HCT116 (cell line): ENCODE measurements around the gene SDF4. TPM values are rescaled to one million over a fixed set of nuclear protein-coding genes. Genes with fewer than 3 reads are reported as not detected.

Source experiments
- ATAC-seq: fragments of 200-7000 bp; cut with Tn5 transposase; 2 replicates; pipeline ENCODE4 v1.9.1; 2020; ENCODE audit warnings: mild to moderate bottlenecking, moderate library complexity
- BruUV-seq: library from RNA; stranded (reverse); fragments of 400-500 nt; replicated peaks from 2 replicates; lab custom pipeline; 2021; lab: Mats Ljungman, UMichigan
- CTCF ChIA-PET: fragments of 300-600 bp; sonication (Branson Sonifier 250); formaldehyde crosslinking; loops from one replicate; lab custom pipeline; 2021; ENCODE audit warnings: antibody characterized with exemption; lab: Charles Lee
- POLR2A ChIA-PET: fragments of 300-600, 350-600 bp; sonication (Branson Sonifier 250); formaldehyde crosslinking; loops from one replicate; lab custom pipeline; 2021; ENCODE audit warnings: antibody characterized with exemption; lab: Charles Lee
- RAD21 ChIA-PET, 2 experiments: fragments of 300-600 bp; sonication (Branson Sonifier 250); formaldehyde crosslinking; loops; one replicate each; lab custom pipeline; 2023; ENCODE audit warnings: low total read pairs in 2 of 2; ENCODE audit not compliant: uncharacterized antibody in 2 of 2, unreplicated experiment in 2 of 2, low non-redundant PET in 1 of 2; lab: Charles Lee
- DNase-seq: peaks from one replicate; pipeline ENCODE4 v3.0.0-alpha.2; 2010; ENCODE audit warnings: low read depth, low spot score
- H2AFZ ChIP-seq: fragments of 200-600 bp; shearing (Covaris generic), sonication (generic); 2 replicates; pipeline ENCODE4 v1.6.1; 2017; ENCODE audit warnings: low read depth, mixed run types, mixed read lengths, antibody characterized with exemption, low read length; ENCODE audit not compliant: poor library complexity, severe bottlenecking
- H3K27ac ChIP-seq: 2 replicates; pipeline ENCODE4 v1.5.1; 2012; ENCODE audit warnings: low read depth, low read length
- H3K27me3 ChIP-seq: fragments of 200-600 bp; sonication (generic); 2 replicates; pipeline ENCODE4 v1.6.1; 2016; ENCODE audit warnings: mixed run types, low read length, mixed read lengths; ENCODE audit not compliant: insufficient read depth
- H3K36me3 ChIP-seq, 2 experiments: fragments of 200-500 bp in 1 of 2; fragments of 200-600 bp in 1 of 2; sonication (Bioruptor generic) in 1 of 2; sonication (generic) in 1 of 2; 2 replicates each; pipeline versions ENCODE4 v1.5.1 to v1.6.1; 2014 to 2016; ENCODE audit warnings: low read length in 2 of 2, inconsistent platforms in 1 of 2, mixed read lengths in 1 of 2, mixed run types in 1 of 2; ENCODE audit not compliant: insufficient read depth in 2 of 2, control insufficient read depth in 1 of 2
- H3K4me1 ChIP-seq, 2 experiments: fragments of 200-600 bp in 1 of 2; sonication (generic) in 1 of 2; 2 replicates each; pipeline versions ENCODE4 v1.5.1 to v1.6.1; 2012 to 2017; ENCODE audit warnings: low read length in 2 of 2, inconsistent platforms in 1 of 2, mild to moderate bottlenecking in 1 of 2, mixed read lengths in 1 of 2, mixed run types in 1 of 2, moderate library complexity in 1 of 2; ENCODE audit not compliant: insufficient read depth in 2 of 2, control insufficient read depth in 1 of 2
- H3K4me2 ChIP-seq: fragments of 200-600 bp; sonication (generic); 2 replicates; pipeline ENCODE4 v1.6.1; 2017; ENCODE audit warnings: mixed run types, low read length, mixed read lengths
- H3K4me3 ChIP-seq, 2 experiments: fragments of 200-600 bp in 1 of 2; sonication (generic) in 1 of 2; replicated peaks in 1 of 2; 2 replicates each; pipeline ENCODE4 v1.5.1; 2011 to 2016; ENCODE audit warnings: low read length in 2 of 2, control low read depth in 1 of 2, low read depth in 1 of 2, mild to moderate bottlenecking in 1 of 2, mixed read lengths in 1 of 2, mixed run types in 1 of 2
- H3K79me2 ChIP-seq: fragments of 200-600 bp; sonication (generic); 2 replicates; pipeline ENCODE4 v1.6.1; 2017; ENCODE audit warnings: mild to moderate bottlenecking, mixed run types, low read length, moderate library complexity, mixed read lengths; ENCODE audit not compliant: insufficient read depth
- H3K9ac ChIP-seq: fragments of 200-600 bp; sonication (generic); 2 replicates; pipeline ENCODE4 v1.6.1; 2016; ENCODE audit warnings: low read length, mixed read lengths
- H3K9me2 ChIP-seq: fragments of 200-600 bp; sonication (generic), shearing (Covaris generic); 2 replicates; pipeline ENCODE4 v1.6.1; 2017; ENCODE audit warnings: mixed run types, mild to moderate bottlenecking, moderate library complexity; ENCODE audit not compliant: insufficient read depth
- H3K9me3 ChIP-seq, 2 experiments: fragments of 200-500 bp in 1 of 2; fragments of 200-600 bp in 1 of 2; sonication (Bioruptor generic) in 1 of 2; sonication (generic) in 1 of 2; 2 replicates each; pipeline ENCODE4 v1.6.1; 2014 to 2017; ENCODE audit warnings: low read length in 2 of 2, mixed read lengths in 2 of 2, inconsistent platforms in 1 of 2, low read depth in 1 of 2, mild to moderate bottlenecking in 1 of 2, mixed run types in 1 of 2, moderate library complexity in 1 of 2; ENCODE audit not compliant: control insufficient read depth in 1 of 2, insufficient read depth in 1 of 2
- H4K20me1 ChIP-seq: fragments of 200-600 bp; sonication (generic), shearing (Covaris generic); 2 replicates; pipeline ENCODE4 v1.6.1; 2017; ENCODE audit warnings: mixed run types, mild to moderate bottlenecking, moderate library complexity; ENCODE audit not compliant: insufficient read depth
- ELF1 ChIP-seq: IDR thresholded peaks from 2 replicates; pipeline ENCODE4 v1.6.1; 2012; ENCODE audit warnings: low read depth, borderline replicate concordance
- POLR2AphosphoS5 ChIP-seq: IDR thresholded peaks from 2 replicates; pipeline ENCODE4 v1.6.1; 2011; ENCODE audit warnings: mild to moderate bottlenecking, low read depth, low read length, moderate library complexity
- TCF7L2 ChIP-seq: IDR thresholded peaks from 2 replicates; pipeline ENCODE4 v1.7.0; 2011; ENCODE audit warnings: borderline replicate concordance, inconsistent platforms; ENCODE audit not compliant: insufficient read depth, insufficient read length; ENCODE audit errors: extremely low read depth
- ZFX ChIP-seq: fragments of 450-650 bp; IDR thresholded peaks from 2 replicates; pipeline ENCODE4 v1.6.1; 2017
- intact Hi-C: fragments of 100-400 bp; cut with micrococcal nuclease; formaldehyde crosslinking; loops from 2 replicates; pipeline ENCODE4 v1.10.0; 2022
- total RNA-seq: library from RNA; stranded (reverse); gene quantifications from one replicate; pipeline ENCODE4 v1.2.1, GENCODE V29; 2021; ENCODE audit not compliant: unreplicated experiment
- TF ChIP-seq, protein P1 (sequence below), 3 experiments: fragments of 200-600 bp in 1 of 3; sonication (generic) in 1 of 3; IDR thresholded peaks in 2 of 3; conservative IDR thresholded peaks in 1 of 3; 2 replicates each; pipeline ENCODE4 v1.5.1; 2012 to 2017; ENCODE audit warnings: low read depth in 2 of 3, low read length in 2 of 3, antibody characterized with exemption in 1 of 3, borderline replicate concordance in 1 of 3, control low read depth in 1 of 3, mild to moderate bottlenecking in 1 of 3, mixed read lengths in 1 of 3, mixed run types in 1 of 3, moderate library complexity in 1 of 3; ENCODE audit not compliant: insufficient read depth in 1 of 3
- TF ChIP-seq, protein P2 (sequence below): IDR thresholded peaks from 2 replicates; pipeline ENCODE4 v1.6.1; 2012

The SDF4 gene
- total RNA-seq, 1 experiment from 2014 or later, result 133 TPM

DNA sequence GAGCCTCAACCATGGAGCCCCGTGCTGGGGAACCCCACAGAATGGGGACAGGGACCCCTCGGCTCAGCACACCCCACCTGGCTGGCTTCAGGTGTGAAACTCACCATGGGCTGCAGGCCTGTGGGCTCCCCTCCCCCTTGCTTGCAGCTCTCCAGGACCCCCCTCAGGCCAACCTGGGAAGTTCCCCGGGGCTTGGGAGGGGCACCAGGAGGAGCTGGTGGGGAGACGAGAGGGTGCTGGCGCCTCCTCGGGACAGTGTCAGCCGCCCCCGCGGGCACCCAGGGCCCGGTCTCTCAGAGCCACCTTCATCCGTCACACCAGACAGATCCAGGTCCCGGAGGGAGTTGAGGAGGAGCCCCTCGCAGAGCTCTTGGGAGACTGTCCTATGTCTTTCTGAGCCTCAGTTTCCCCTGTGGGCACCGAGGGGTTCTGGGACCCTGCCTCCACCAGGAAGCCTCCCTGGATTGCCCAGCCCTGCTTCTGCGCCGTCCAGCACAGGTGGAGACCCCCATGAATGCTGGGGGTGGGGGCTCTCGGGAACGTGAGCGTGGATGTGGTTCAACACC lies 24.8 kb downstream of the SDF4 start:
- peak; percentile 35 for ATAC-seq
- intact Hi-C loops, result loop anchor here (5.0 kb wide), 1 partner anchor 45 kb away; no protein-coding TSS in a partner anchor
- Histone ChIP-seq H3K27me3 (no peaks in the 10 kb centered on the region), H3K4me3 (peak overlapping the region; percentile 67 to 70), H3K79me2 (peaks cover 8% of the 10 kb centered on the region; the same call in 1 of the 2 replicates), H3K9ac (peak overlapping the region; percentile 83), H3K27ac (peak overlapping the region; percentile 94; the same call in 1 of the 2 replicates), H3K4me1 (peaks cover 30 to 38% of the 10 kb centered on the region in 2 experiments), H3K4me2 (peak overlapping the region; percentile 97), H3K36me3 (no peaks in the 10 kb centered on the region), H2AFZ (no peak overlapping the region), H3K9me3 (no peaks in the 10 kb centered on the region), H4K20me1 (no peaks in the 10 kb centered on the region), H3K9me2 (no peaks in the 10 kb centered on the region)
- ChIA-PET CTCF (no interaction called here), RAD21 (no interaction called here), POLR2A (no interaction called here)
- DNase-seq, result no peak
- TF ChIP-seq, protein P1, sequence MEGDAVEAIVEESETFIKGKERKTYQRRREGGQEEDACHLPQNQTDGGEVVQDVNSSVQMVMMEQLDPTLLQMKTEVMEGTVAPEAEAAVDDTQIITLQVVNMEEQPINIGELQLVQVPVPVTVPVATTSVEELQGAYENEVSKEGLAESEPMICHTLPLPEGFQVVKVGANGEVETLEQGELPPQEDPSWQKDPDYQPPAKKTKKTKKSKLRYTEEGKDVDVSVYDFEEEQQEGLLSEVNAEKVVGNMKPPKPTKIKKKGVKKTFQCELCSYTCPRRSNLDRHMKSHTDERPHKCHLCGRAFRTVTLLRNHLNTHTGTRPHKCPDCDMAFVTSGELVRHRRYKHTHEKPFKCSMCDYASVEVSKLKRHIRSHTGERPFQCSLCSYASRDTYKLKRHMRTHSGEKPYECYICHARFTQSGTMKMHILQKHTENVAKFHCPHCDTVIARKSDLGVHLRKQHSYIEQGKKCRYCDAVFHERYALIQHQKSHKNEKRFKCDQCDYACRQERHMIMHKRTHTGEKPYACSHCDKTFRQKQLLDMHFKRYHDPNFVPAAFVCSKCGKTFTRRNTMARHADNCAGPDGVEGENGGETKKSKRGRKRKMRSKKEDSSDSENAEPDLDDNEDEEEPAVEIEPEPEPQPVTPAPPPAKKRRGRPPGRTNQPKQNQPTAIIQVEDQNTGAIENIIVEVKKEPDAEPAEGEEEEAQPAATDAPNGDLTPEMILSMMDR (IDR thresholded peaks at IDR 0.05 in 2 of 3, conservative IDR thresholded peaks at IDR 0.05 in 1 of 3; ENCODE audit: borderline replicate concordance in 1 of 3, insufficient read depth in 1 of 3, low read depth in 2 of 3, low read length in 2 of 3), result peak in 1 of 3 experiments; percentile 23; a peak in 2 of 6 replicates
- TF ChIP-seq ELF1, result no peak
- no TSS peak for BruUV-seq

- H3K4me3 ChIP-seq, result peak within 1 kb of the TSS; percentile 67 to 70
- peaks cover 8% of the 10 kb centered on the region; the same call in 1 of the 2 replicates for H3K79me2 ChIP-seq
- H3K27ac ChIP-seq, result peak within 1 kb of the TSS; percentile 94
- peak; percentile 75 for ATAC-seq
- no peaks in the 10 kb centered on the region for H3K9me3 ChIP-seq
- CTCF ChIA-PET, result no interaction called here
- H3K4me2 ChIP-seq, result peak within 1 kb of the TSS; percentile 97
- no peak within 1 kb of the TSS for H2AFZ ChIP-seq
- H4K20me1 ChIP-seq, result no peaks in the 10 kb centered on the region
- peaks cover 30 to 39% of the 10 kb centered on the region in 2 experiments for H3K4me1 ChIP-seq
- H3K36me3 ChIP-seq, result no peaks in the 10 kb centered on the region
- BruUV-seq, result no TSS peak
- DNase-seq, result peak; percentile 23
- TF ChIP-seq ELF1 (no peak), POLR2AphosphoS5 (peak; percentile 73), ZFX (peak; percentile 80; the same call in 1 of the 2 replicates), TCF7L2 (no peak)
- TF ChIP-seq, protein P2, sequence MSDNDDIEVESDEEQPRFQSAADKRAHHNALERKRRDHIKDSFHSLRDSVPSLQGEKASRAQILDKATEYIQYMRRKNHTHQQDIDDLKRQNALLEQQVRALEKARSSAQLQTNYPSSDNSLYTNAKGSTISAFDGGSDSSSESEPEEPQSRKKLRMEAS, result peak; percentile 75
- H3K9me2 ChIP-seq, result no peaks in the 10 kb centered on the region
- H3K9ac ChIP-seq, result peak within 1 kb of the TSS; percentile 83
- RAD21 ChIA-PET, result no interaction called here
- POLR2A ChIA-PET, result no interaction called here
- no peaks in the 10 kb centered on the region for H3K27me3 ChIP-seq
- intact Hi-C loops, result loop anchor here (5.0 kb wide), 1 partner anchor 44 kb away; no protein-coding TSS in a partner anchor
These were observed 25.3 kb downstream of the SDF4 start, which contains the start of gene TNFRSF18 for GRCh38 chr1:1206376-1206965. Gene TNFRSF18 (minus strand): TSS chr1:1206592. CDS start chr1:1206571, 21 bp downstream.
